Mesodermal cell (in vitro differentiated cells): Measurements from ENCODE around the gene AMBP. TPM values are rescaled to one million over a fixed set of nuclear protein-coding genes. Genes with fewer than 3 reads are reported as not detected.

Source experiments
- H3K27ac ChIP-seq: 2 replicates; pipeline ENCODE4 v1.7.0; 2013; ENCODE audit warnings: mild to moderate bottlenecking, low read depth, low read length, moderate library complexity; ENCODE audit not compliant: severe bottlenecking
- H3K36me3 ChIP-seq: 2 replicates; pipeline ENCODE4 v1.7.1; 2013; ENCODE audit warnings: mild to moderate bottlenecking, low read length, moderate library complexity; ENCODE audit not compliant: control insufficient read depth, insufficient read depth
- H3K4me1 ChIP-seq: one replicate; pipeline ENCODE4 v1.7.1; 2013; ENCODE audit warnings: mild to moderate bottlenecking, low read length; ENCODE audit not compliant: insufficient read depth, control insufficient read depth, poor library complexity, severe bottlenecking
- H3K4me3 ChIP-seq: 2 replicates; pipeline ENCODE4 v1.7.0; 2013; ENCODE audit warnings: low read length, control low read depth, mild to moderate bottlenecking; ENCODE audit not compliant: insufficient read depth, poor library complexity, severe bottlenecking; ENCODE audit errors: extremely low read depth
- H3K9me3 ChIP-seq: 2 replicates; pipeline ENCODE4 v1.7.1; 2013; ENCODE audit warnings: mild to moderate bottlenecking, low read length, moderate library complexity; ENCODE audit not compliant: control insufficient read depth
- WGBS, 2 experiments: methylation state at CpG; one replicate each; pipeline ENCODE4 v1.1.5; 2013; ENCODE audit warnings: missing lambda C conversion rate in 2 of 2; ENCODE audit not compliant: insufficient coverage in 2 of 2; 5-methylcytosine and 5-hydroxymethylcytosine counted together
- polyA plus RNA-seq, 2 experiments: library from polyadenylated mRNA; stranded (reverse); fragments of 50-300 nt; gene quantifications; one replicate each; pipeline ENCODE4 v1.2.3, GENCODE V29; 2013

The AMBP gene
- not detected for polyA plus RNA-seq (2013, experiment 1 of 2)
- not detected for polyA plus RNA-seq (2013, experiment 2 of 2)

DNA sequence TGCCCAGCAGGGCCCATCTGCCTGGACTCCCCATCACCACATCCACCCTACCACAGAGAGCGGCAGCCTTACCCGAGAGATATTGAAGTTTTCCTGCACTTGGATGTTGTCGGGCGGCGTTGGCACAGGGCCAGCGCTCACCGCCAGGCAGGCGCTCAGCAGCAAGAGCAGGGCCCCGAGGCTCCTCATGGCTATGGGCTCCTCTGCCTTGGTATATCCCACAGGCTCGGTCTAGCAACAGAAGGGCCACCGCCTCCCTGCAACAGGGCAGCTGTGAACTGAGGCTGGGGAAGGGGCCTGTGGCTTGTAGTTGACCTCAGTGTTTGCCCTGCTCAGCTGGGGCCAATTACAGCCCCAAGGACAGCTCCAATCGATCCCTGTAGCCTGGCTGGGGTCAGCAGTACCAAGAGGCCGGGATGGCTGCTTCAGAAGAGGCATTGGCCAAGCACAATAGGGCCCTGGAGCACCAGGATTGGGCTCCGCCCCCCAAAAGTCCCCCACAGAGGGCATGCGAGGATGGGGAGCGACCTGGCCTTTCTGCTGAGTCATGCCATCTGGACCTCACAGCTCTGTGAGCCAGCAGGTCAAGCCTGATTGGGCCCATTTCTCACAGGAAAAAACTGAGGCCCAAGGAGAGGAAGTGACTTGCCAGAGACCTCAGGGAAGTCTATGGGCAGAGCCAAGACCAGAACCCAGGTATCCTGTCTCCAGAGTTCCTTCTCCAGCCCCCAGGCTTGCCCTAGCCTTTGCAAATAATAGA lies at the start of gene AMBP:
Gene AMBP, minus strand, starts transcription at position 280 of the 760 bp plus-strand sequence. Its CDS starts 91 bp downstream, at position 189.
- Histone ChIP-seq H3K4me3 (no peak within 1 kb of the TSS), H3K4me1 (no peaks in the 10 kb centered on the region), H3K9me3 (no peaks in the 10 kb centered on the region), H3K27ac (no peak within 1 kb of the TSS), H3K36me3 (no peaks in the 10 kb centered on the region)
- WGBS, 2 experiments, result 87 to 93% methylated on average over 14 to 16 of the region's 16 CpGs

DNA sequence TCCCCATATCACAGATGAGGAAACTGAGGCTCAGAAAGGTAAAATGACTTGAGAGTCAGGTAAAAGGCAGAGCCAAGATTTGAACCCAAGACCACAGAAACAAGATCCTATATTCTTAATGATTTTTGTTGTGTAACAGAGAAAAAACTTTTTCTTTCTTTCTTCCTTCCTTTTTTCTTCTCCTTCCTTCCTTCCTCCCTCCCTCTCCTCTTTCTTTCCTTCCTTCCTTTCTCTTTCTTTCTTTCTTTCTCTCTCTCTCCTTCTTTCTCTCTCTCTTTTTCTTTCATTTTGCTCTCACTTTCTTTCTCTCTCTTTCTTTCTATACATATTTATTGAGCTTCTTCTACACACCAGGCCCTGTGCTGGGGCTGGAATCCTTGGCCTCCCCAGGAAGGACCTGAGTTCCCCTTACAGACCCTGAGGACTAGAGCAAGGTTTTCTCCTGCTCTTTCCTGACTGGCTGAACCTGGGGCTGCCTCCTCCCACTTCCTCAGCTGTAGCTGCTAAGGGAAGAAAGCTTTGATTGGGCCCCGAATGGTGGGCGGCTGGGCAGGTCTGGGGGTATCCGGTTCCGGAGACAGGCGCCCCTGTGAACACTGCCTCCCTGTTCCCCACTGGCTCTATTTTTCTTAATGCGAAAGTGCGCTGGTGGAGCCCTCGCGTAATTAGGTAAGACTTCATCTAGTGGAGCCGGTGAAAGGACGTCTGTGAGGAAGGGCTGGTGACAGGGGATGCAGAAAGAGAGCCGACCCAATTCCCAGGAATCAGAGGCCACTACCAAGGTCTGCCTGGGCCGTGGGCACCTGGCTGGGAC lies 48.4 kb upstream of the AMBP start:
- peaks cover 3% of the 10 kb centered on the region for H3K9me3 ChIP-seq
- WGBS, 2 experiments, result 86 to 91% methylated on average over 10 to 13 of the region's 13 CpGs
- H3K4me1 ChIP-seq, result no peaks in the 10 kb centered on the region
- H3K36me3 ChIP-seq, result no peaks in the 10 kb centered on the region
- H3K27ac ChIP-seq, result no peak overlapping the region
- no peak overlapping the region for H3K4me3 ChIP-seq

GRCh38 chr9:114125476-114126013 lies 47.4 kb upstream of the AMBP start:
- 81 to 93% methylated on average over 7 to 8 of the region's 10 CpGs for whole genome bisulfite sequencing, 2 experiments
- H3K4me3 ChIP-seq, result no peak overlapping the region
- no peak overlapping the region for H3K27ac ChIP-seq
- H3K9me3 ChIP-seq, result peaks cover 3% of the 10 kb centered on the region
- H3K4me1 ChIP-seq, result no peaks in the 10 kb centered on the region
- no peaks in the 10 kb centered on the region for H3K36me3 ChIP-seq

DNA sequence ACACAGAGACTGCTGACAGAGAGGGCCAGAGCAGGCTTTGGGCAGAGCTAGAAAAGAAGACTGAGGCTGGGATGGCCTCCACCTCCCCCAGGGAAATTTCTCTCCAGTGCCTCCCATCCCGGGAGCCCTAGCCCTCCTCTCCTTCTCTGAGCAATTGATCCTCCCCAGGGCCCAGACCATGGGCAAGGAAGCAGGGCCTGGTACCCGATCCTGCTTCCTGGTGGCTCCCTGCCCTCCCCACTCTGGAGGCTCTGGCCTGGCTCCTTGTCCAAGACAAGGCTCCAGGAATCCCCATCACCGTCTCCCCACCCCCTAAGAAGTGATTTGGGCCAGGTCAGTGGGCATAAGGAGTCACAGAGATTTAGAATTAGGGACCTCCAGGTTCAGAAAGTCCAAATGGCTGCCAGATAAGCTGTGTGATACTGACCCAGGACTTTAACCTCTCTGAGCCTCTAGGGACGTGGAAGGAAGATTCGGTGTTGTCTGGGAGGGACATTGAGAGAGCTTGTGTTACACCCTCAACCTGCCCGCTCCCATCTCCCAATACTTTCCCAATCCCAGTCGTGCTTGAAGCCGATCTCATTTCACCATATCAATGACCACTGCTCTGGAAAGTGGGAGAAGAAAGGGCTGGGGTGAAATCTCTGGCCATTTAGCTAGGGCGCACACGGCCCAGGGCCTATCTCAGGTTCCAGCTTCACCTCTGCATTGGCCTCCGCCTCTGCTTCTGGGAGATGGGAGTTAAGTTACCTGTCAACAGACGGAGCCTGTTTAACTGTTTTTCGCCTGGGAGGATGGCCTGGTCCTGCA lies 46.8 kb upstream of the AMBP start:
- Histone ChIP-seq H3K4me3 (no peak overlapping the region), H3K4me1 (no peaks in the 10 kb centered on the region), H3K9me3 (peaks cover 3% of the 10 kb centered on the region), H3K27ac (no peak overlapping the region), H3K36me3 (no peaks in the 10 kb centered on the region)
- WGBS, 2 experiments, result 93 to 98% methylated on average over 6 of the region's 13 CpGs

GRCh38 chr9:114124138-114124537 lies 46.0 kb upstream of the AMBP start:
- 50 to 56% methylated on average over 1 of the region's 1 CpG for WGBS, 2 experiments
- no peak overlapping the region for H3K27ac ChIP-seq
- no peaks in the 10 kb centered on the region for H3K4me1 ChIP-seq
- H3K4me3 ChIP-seq, result no peak overlapping the region
- peaks cover 3% of the 10 kb centered on the region for H3K9me3 ChIP-seq
- no peaks in the 10 kb centered on the region for H3K36me3 ChIP-seq

DNA sequence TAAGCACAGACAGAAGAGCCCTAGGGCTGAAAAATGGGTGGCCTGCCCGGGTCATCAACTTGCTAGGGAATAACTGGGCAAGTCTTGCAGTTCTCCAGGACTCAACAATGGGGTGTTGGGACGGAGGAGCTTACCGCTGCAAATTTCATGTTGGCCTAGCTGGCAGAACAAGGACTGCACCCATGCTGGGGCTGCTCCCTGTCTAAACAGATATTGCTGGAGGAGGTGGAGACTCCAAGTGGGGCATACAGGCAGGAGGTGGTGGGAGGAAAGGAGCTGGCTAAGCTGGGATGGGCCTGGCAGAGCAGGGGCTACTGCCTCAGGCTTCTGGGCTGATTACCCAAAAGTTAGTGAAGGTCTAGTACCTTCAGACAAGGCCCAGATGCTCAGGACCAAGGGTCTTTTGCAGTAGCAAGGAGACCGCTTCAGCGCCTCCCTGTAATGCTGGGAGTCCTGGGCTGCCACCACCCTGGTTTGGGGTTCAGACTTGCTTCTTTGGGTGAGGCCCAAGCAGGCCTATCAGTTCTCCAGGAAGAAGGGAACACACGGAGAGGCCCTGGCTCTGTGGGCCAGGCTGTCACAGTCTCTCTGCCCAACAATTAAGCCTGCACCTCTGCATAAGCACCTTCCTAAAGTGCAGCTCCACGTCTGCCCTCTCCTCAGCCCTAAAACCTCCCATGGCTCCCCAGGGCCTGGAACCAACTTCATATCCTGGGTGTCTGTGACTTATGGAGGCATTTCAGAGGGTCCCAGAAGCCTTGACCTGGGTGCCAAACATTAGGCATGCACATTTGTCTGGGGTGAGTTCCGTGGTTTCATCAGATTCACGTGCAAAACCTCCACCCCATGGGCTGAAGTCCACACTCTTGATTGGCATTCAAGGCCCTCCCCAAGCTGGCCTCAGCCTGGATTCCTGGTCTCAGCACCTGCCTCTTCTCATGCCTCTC lies 45.2 kb upstream of the AMBP start:
- peaks cover 3% of the 10 kb centered on the region for H3K9me3 ChIP-seq
- no peak overlapping the region for H3K4me3 ChIP-seq
- no peaks in the 10 kb centered on the region for H3K4me1 ChIP-seq
- no peak overlapping the region for H3K27ac ChIP-seq
- 93 to 94% methylated on average over 7 to 8 of the region's 9 CpGs for WGBS, 2 experiments
- H3K36me3 ChIP-seq, result no peaks in the 10 kb centered on the region

GRCh38 chr9:114122136-114123027 lies 44.3 kb upstream of the AMBP start:
- no peaks in the 10 kb centered on the region for H3K4me1 ChIP-seq
- no peak overlapping the region for H3K27ac ChIP-seq
- 92 to 96% methylated on average over 7 of the region's 9 CpGs for WGBS, 2 experiments
- no peaks in the 10 kb centered on the region for H3K9me3 ChIP-seq
- H3K36me3 ChIP-seq, result no peaks in the 10 kb centered on the region
- no peak overlapping the region for H3K4me3 ChIP-seq

GRCh38 chr9:114121227-114122135 lies 43.4 kb upstream of the AMBP start:
- WGBS, 2 experiments, result 91 to 95% methylated on average over 12 to 16 of the region's 16 CpGs
- Histone ChIP-seq H3K9me3 (no peaks in the 10 kb centered on the region), H3K4me1 (no peaks in the 10 kb centered on the region), H3K4me3 (no peak overlapping the region), H3K27ac (no peak overlapping the region), H3K36me3 (no peaks in the 10 kb centered on the region)
